Choroid plexus epithelial cell (primary cell): ENCODE data around the gene DAPK1.

ENCODE experiments used
- DNase-seq: peaks from one replicate; pipeline ENCODE4 v3.0.0-alpha.2; 2010; ENCODE audit warnings: low read depth
- H3K4me3 ChIP-seq: 2 replicates; pipeline ENCODE4 v1.5.1; 2011; ENCODE audit warnings: low read depth, mild to moderate bottlenecking, control low read depth, low read length, moderate library complexity
- CTCF ChIP-seq: conservative IDR thresholded peaks from 2 replicates; pipeline ENCODE4 v1.5.1; 2011; ENCODE audit warnings: low read depth, mild to moderate bottlenecking, control low read depth, inconsistent platforms, low read length, moderate library complexity

The DAPK1 gene

DNA sequence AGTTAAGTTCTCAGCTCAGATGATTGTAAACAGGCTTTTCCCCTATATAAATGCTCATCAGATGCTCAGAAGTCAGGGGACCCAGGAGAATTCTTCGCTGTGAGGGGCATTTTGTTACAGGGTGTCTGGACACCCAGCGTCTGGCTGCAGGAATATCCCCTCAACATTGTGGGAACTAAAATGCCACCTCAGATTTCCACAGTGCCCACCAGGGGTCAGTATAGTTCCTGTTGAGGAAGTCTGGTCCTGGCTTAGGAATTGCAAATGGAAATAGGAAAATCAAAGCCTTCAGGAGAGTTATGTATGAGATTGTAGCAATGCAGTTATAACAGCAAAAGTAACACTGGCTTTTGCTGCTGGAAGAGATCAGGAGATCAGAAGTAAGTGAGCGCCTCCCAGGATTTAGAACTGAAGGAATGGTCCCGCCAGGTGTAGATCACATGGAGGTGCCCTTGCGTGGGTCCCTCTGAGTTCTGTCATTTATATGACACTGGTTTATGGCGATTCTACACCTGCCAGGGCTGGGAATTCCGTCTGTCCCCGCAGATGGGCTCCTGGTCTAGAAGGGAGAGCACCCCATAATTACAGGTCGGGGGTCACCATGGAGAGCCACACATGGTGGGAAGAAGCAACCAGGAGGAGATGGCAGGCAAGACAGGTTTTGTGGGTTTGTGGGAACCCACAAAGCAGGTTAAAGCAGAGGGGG lies 181.1 kb downstream of the DAPK1 start:
- peak; percentile 89 for DNase-seq
- TF ChIP-seq CTCF, result peak; percentile 90
- H3K4me3 ChIP-seq, result no peak overlapping the region

DNA sequence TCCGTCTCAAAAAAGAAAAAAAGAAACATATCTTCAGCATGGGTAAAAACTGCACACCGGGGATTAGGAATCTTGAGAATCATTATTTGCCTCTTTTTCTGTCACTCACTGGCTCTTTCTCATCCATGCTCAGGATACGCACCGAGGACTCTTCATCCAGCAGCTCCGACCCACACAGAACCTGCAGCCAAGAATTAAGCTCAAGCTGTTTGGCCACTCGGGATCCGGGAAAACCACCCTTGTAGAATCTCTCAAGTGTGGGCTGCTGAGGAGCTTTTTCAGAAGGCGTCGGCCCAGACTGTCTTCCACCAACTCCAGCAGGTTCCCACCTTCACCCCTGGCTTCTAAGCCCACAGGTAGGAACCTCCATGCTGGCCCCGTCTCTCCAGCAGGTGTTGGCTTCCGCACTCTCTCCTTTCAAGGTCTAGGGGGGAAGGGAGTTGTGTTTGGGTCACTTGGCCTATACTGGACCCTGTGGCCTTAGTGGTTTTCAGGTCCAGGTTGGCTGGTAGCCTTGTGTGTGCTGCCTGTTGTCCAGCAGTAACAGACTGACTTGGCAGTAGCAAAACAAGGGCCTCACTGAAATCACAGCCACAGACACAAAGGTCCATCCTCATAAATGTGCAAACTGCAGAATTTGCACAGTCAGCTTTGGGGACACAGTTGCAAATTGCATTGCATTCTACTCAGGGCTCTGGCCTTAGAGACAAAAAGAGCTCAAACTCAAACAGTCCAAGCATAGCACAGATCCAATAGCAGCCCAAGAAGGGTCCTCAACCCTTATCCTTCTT lies 183.8 kb downstream of the DAPK1 start:
- H3K4me3 ChIP-seq, result no peak overlapping the region
- DNase-seq, result no peak
- TF ChIP-seq CTCF, result no peak

DNA sequence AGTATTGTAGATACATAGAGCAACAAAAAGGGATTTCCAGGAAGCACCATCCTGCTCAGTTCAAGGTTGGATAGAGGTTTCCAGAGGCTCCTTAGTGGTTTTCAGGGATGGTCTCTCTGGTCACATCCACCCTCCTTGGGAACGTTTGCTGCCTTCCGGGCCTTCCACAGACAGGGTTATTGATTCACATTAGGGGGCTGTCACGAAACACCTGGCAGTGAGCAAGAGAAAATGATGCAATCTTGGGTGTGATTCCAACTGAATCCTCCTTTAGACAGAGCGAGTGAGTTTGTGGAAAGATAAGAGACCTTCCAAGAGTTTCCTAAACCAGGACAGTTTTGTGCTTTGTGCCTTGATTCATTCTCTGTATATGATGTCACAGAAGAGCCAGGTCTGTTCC lies 184.4 kb downstream of the DAPK1 start:
- no peak overlapping the region for H3K4me3 ChIP-seq
- no peak for DNase-seq
- no peak for TF ChIP-seq CTCF

DNA sequence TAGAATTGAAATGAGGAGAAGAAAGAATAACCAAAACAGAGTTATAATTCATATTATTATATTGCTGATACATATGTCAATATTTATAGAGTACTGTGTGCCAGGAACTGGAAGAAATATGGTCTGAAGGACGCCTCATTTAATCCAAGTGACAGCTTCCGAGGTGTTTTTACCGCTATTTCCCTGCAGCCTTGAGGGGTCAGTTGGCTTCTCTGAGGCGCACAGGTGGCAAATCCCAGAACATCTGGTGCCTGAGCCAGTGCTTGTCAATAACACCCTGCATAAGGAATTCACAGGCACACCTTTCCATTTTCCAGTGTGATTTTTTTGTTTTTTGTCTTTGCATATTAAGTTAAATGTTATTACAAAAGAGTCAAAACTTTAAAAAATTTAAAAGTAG lies 185.0 kb downstream of the DAPK1 start:
- DNase-seq, result no peak

DNA sequence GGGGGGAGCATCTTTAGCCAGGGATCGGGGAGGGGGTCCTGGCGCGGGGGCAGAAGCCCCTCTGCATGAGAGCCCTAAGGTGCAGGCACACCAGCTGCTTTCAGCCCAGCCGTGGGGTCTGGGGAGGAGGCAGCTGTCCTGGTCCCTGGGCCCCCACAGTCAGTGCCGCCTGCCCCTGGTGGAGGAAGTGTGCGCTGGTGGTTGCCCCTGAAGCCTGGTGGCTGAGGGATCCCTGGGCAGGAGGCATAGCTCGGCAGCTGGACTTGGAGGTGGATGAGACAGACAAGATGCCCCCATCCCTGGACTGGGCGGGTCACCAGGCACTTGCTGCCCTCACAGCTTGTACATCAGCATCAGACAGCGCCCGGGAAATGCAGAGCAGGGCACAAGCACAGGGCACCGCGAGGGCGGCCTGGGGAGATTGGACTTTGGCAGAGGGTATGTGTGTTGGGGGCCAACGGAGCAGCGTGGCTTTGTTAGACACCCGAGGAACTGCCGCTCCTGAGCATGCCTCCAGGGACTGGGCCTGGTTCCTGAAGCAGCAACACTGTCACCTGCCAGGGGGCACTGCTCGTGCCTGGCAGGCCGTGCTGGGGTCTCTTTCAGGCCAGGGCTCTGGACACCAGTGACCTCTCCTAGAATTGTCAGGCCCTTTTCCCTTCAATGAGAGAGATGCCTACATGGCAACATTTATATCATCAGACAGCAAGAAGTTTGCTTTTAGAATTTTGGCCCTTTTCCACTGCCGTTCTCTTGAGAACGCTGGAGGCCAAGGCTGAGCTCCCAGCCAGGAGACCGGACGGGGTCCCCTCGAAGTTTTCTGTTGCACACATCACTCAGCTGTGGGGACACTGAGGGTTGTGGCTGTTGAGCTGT lies 186.3 kb downstream of the DAPK1 start:
- no peak overlapping the region for H3K4me3 ChIP-seq
- TF ChIP-seq CTCF, result no peak
- DNase-seq, result no peak

More for the DNA sequence above, 185.0 kb downstream of the DAPK1 start:
- TF ChIP-seq CTCF, result no peak
- no peak overlapping the region for H3K4me3 ChIP-seq

- peak; percentile 54 for DNase-seq
- TF ChIP-seq CTCF, result peak; percentile 86
- H3K4me3 ChIP-seq, result no peak overlapping the region
Observed at GRCh38 chr9:87684627-87685219, 187.1 kb downstream of the DAPK1 start.
